Breast epithelium (tissue), 3 donors: Measurements from ENCODE around the gene CADPS.

ENCODE experiments used
- CTCF ChIP-seq, 3 donors: fragments of 450-650 bp; IDR thresholded peaks; one replicate each; pipeline ENCODE4 v1.5.1; 2016 to 2017; ENCODE audit warnings: antibody characterized with exemption in 3 of 3, mild to moderate bottlenecking in 3 of 3, moderate library complexity in 3 of 3
- POLR2A ChIP-seq: fragments of 450-650 bp; IDR thresholded peaks from one replicate; pipeline ENCODE4 v1.6.1; 2016; ENCODE audit warnings: antibody characterized with exemption, mild to moderate bottlenecking, moderate library complexity
- POLR2AphosphoS5 ChIP-seq, 3 donors: sonication (generic); formaldehyde crosslinking; IDR thresholded peaks; one replicate each; pipeline ENCODE4 v1.6.1; 2017; ENCODE audit warnings: antibody characterized with exemption in 3 of 3

GRCh38 chr3:62582495-62583172 is 292.6 kb downstream of the CADPS start:
- TF ChIP-seq POLR2A = no peak
- no peak for TF ChIP-seq POLR2AphosphoS5 (IDR thresholded peaks at IDR 0.05)
- no peak for TF ChIP-seq CTCF (IDR thresholded peaks at IDR 0.05)
